Measurements from ENCODE around the gene TPD52L1. TPM values are rescaled to one million over a fixed set of nuclear protein-coding genes. Genes with fewer than 3 reads are reported as not detected.

The TPD52L1 gene
- total and polyA plus RNA-seq, 10 donors = 0.80 to 9.1 (median 3.9) TPM

- TF ChIP-seq POLR2A (IDR thresholded peaks at IDR 0.05) = no peak
- no peak for TF ChIP-seq POLR2AphosphoS5 (IDR thresholded peaks at IDR 0.05)
- H3K27ac ChIP-seq = no peak overlapping the region
- intact Hi-C loops (cut with DNase I; ENCODE audit: low total_unique reads) = no loop called here
- H3K9me3 ChIP-seq = peaks cover 0 to 9% (median 0%) of the 10 kb centered on the region in 8 donors
- H3K4me3 ChIP-seq = no peak overlapping the region
- WGBS, 5 donors = 74 to 95% (median 94%) methylated on average over 1 of the region's 1 CpG
- DNase-seq = no peak
- H3K27me3 ChIP-seq (replicated peaks in 1 of 7) = no peaks in the 10 kb centered on the region
- H3K4me1 ChIP-seq = no peaks in the 10 kb centered on the region
- no peaks in the 10 kb centered on the region for H3K36me3 ChIP-seq
These were observed 10.2 kb downstream of the TPD52L1 start for GRCh38 chr6:125163811-125164210.

GRCh38 chr6:125164696-125165095 is 11.1 kb downstream of the TPD52L1 start:
- no peak for DNase-seq
- no peaks in the 10 kb centered on the region for H3K27me3 ChIP-seq (replicated peaks in 1 of 7)
- H3K9me3 ChIP-seq = peaks cover 0 to 6% (median 0%) of the 10 kb centered on the region in 8 donors
- TF ChIP-seq CTCF (IDR thresholded peaks at IDR 0.05 in 8 of 11, conservative IDR thresholded peaks at IDR 0.05 in 3 of 11) (no peak), POLR2A (IDR thresholded peaks at IDR 0.05) (no peak), POLR2AphosphoS5 (IDR thresholded peaks at IDR 0.05) (no peak)
- no peak overlapping the region for H3K27ac ChIP-seq
- no peaks in the 10 kb centered on the region for H3K4me1 ChIP-seq
- no peaks in the 10 kb centered on the region for H3K36me3 ChIP-seq
- WGBS, 5 donors = 67 to 87% (median 78%) methylated on average over 4 of the region's 4 CpGs
- H3K4me3 ChIP-seq = no peak overlapping the region
- intact Hi-C loops (cut with DNase I; ENCODE audit: low total_unique reads) = no loop called here

DNA sequence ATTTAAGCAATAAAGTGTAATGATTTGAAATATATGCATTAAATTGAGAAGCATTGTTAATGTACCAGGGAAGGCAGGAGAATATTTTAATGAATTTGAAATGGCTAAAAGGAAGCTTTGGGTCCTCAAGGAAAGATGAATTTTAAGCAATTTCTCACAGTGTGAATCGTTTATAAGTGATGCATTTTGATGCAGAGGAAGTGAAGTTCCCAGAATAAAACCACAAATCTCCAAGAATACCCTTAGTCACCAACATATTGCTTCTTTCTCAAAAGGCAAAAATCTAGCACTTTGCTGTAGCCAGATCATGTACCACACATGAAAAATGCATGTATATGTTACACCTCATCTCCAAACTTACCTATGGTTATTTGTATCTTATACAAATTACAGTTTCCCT is 11.7 kb downstream of the TPD52L1 start:
- Histone ChIP-seq H3K9me3 (peaks cover 0 to under 1% (median 0%) of the 10 kb centered on the region in 8 donors), H3K36me3 (no peaks in the 10 kb centered on the region), H3K27me3 (replicated peaks in 1 of 7) (no peaks in the 10 kb centered on the region), H3K27ac (no peak overlapping the region), H3K4me1 (no peaks in the 10 kb centered on the region), H3K4me3 (no peak overlapping the region)
- WGBS, 5 donors = 7 to 32% (median 20%) methylated on average over 1 of the region's 1 CpG
- TF ChIP-seq POLR2AphosphoS5 (IDR thresholded peaks at IDR 0.05) = no peak
- no peak for TF ChIP-seq CTCF (IDR thresholded peaks at IDR 0.05 in 8 of 11, conservative IDR thresholded peaks at IDR 0.05 in 3 of 11)
- TF ChIP-seq POLR2A (IDR thresholded peaks at IDR 0.05) = no peak
- DNase-seq = no peak
- intact Hi-C loops (cut with DNase I; ENCODE audit: low total_unique reads) = no loop called here

DNA sequence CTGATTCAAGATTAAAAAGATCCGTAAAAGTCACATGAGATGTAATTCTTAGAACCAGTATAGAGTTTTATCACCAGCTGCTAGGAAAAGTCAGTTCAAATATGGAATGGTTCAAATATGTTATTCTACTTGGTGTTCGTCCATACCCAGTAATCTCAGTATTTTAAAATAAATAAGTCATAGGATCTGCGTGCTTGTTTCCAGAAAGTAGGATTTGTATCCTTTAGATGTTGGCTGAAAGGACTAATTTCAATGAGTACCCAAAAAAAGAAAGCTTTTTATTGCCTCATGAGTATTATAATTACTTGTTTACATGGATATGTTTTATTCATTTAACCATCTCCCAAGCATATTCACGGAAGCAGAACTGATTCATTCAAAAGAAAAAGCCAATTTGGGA is 12.2 kb downstream of the TPD52L1 start:
- TF ChIP-seq POLR2AphosphoS5 (IDR thresholded peaks at IDR 0.05) (no peak), POLR2A (IDR thresholded peaks at IDR 0.05) (no peak), CTCF (IDR thresholded peaks at IDR 0.05 in 8 of 11, conservative IDR thresholded peaks at IDR 0.05 in 3 of 11) (no peak)
- Histone ChIP-seq H3K9me3 (no peaks in the 10 kb centered on the region), H3K4me1 (no peaks in the 10 kb centered on the region), H3K27ac (no peak overlapping the region), H3K36me3 (no peaks in the 10 kb centered on the region), H3K4me3 (no peak overlapping the region), H3K27me3 (replicated peaks in 1 of 7) (no peaks in the 10 kb centered on the region)
- DNase-seq = no peak
- intact Hi-C loops (cut with DNase I; ENCODE audit: low total_unique reads) = no loop called here
- 87 to 93% (median 93%) methylated on average over 4 of the region's 4 CpGs for WGBS, 5 donors

DNA sequence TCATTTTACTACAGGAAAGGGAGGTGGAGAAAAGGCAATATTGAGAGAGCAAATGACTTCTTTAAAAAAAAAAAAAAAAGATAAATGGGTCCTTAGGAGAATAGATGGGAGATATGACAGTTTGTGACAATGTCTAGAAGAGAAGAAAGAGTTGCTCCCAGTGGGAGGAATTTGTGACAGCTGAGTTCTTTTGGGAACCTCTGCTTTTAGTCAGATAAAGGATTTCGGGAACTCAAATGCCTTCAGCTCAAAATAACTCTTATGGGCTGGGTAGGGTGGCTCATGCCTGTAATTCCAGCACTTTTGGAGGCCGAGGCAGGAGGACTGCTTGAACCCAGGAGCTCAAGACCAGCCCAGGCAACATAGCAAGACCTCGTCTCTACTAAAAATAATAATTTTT is 13.1 kb downstream of the TPD52L1 start:
- no peaks in the 10 kb centered on the region for H3K4me1 ChIP-seq
- 83 to 95% (median 91%) methylated on average over 3 of the region's 3 CpGs for WGBS, 5 donors
- intact Hi-C loops (cut with DNase I; ENCODE audit: low total_unique reads) = no loop called here
- H3K27me3 ChIP-seq (replicated peaks in 1 of 7) = no peaks in the 10 kb centered on the region
- H3K9me3 ChIP-seq = no peaks in the 10 kb centered on the region
- H3K4me3 ChIP-seq = no peak overlapping the region
- no peaks in the 10 kb centered on the region for H3K36me3 ChIP-seq
- no peak for TF ChIP-seq POLR2AphosphoS5 (IDR thresholded peaks at IDR 0.05)
- no peak for TF ChIP-seq CTCF (IDR thresholded peaks at IDR 0.05 in 8 of 11, conservative IDR thresholded peaks at IDR 0.05 in 3 of 11)
- TF ChIP-seq POLR2A (IDR thresholded peaks at IDR 0.05) = no peak
- no peak for DNase-seq
- no peak overlapping the region for H3K27ac ChIP-seq
